Inflammatory macrophage treated with lipopolysaccharide for 4 hours (primary cell): Measurements from ENCODE around the gene KSR1.
"Not testable (repeated sequence)": the region's sequence is repeated elsewhere in the genome, so short reads cannot be mapped to it uniquely, and the experiment has no call there.

ENCODE experiments used
- DNase-seq: peaks from one replicate; pipeline ENCODE4 v3.0.0-alpha.2; 2020

The KSR1 gene

DNA sequence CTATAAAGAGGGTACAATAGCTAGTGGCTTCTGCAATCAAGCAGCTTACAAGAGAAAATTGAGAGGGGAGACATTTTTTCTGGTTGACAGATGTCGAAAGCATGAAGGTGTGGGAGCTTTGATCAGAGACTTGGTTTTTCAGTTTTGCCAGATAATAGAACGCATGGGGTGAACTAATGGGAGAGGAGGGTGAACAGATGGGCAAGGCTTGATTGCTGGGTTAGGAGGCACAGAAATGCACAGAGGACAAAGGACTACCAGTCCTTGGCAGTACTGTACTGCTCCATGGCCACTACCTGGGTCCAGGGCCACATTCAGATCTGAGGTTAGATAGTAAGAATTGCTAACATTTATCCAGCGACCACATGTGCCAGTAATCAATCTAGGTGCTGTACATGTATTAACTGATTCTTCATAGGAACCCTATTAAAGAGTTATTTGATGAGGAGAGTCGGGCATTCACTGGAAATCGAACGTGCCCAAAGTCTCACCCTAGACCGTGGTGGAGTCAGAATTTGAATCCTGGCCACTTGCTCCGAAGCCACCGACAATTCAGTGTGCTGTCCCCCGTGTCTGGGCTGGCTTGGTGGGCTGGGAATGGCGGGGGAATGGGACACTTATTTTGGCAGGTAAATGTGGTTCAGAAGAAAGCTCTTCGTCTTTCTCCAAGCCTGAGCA, 873 bp upstream of the KSR1 start:
- no peak for DNase-seq

DNA sequence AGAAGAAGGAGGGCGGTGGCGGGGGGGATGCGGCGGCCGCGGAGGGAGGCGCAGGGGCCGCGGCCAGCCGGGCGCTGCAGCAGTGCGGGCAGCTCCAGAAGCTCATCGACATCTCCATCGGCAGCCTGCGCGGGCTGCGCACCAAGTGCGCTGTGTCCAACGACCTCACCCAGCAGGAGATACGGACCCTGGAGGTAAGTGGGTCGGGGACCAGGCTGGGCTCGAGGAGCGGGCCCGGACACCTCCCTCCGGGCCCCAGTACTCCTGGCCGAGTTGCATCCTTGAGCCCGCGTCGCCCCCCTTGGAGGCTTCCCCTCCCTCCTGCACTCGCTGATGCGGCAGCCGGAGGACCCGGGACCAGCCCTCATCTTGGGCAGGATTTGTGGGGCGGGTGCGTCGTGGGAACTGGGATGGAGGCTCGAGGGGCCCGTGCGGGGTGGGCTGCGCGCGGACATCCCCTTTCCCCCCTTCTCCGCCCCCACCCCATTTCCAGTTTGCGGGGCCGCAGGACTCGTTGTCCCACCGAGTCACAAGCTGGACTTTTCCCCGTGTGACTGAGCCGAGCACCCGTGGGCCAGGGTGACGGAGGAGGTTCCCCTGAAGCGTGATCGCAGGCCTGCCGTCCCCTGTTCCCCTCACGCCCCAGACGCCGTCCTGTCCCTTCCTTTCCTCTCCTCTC, 572 bp downstream of the KSR1 start:
- no peak for DNase-seq

DNA sequence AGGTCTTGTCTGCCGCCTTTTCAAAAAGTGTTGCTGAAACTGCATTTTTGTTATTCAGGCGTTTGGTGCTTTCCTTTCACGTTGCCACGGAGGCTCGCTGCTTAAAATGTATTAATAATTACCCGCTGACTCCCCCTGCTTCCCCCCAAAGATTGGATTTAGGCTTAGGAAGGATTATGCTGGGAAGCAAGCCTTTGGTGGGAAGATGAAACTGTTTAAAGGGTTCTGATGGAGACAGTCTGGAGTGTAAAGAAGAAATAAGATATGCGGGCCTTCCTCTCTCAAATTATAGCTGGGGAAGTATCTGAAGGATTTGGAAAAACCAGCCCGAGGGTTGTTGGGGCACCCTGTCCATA, 1.1 kb downstream of the KSR1 start:
- DNase-seq, result no peak

DNA sequence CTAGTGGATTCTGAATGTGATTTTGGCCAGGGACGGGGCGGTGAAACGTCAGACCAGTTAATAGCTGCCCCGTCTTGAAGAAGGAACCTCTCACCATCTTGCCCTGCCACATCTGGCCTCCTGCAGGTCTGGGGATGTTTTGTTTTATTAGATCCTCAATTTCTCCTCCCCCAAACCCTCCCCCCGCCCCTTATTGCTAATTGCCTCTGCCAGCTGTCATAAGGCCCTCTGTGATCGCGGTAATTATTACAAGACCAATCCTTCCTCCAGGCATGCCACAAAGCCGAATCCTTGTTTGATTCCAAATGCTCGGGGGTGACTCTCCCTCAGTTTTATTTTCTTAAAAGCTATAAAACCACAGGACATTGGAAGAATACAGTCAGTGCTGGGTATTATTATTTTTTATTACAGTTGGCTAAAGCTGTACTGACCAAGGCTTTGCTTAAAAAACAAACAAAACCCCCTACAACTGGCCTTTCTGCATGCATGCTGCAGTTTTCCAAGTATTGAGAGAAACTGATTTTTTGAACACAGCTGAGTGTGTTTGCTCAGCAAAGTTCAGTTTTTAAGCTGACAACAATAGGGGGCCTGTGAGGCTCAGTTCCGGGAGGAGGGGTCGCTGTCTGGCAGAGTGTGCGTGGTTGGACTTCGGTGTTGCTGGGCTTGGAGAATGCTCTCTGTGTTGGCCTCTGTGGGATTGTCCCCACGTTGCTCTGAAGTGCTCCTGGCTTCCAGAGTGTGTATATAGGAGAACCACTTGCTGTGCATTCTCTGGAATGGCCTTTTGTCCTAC, 1.7 kb downstream of the KSR1 start:
- DNase-seq, result peak; percentile 30

- no peak for DNase-seq
Measured at GRCh38 chr17:27458524-27458908, 2.3 kb downstream of the KSR1 start.

GRCh38 chr17:27459433-27459832, 3.2 kb downstream of the KSR1 start:
- no peak for DNase-seq

- DNase-seq, result no peak
Measured at GRCh38 chr17:27460196-27460725, 4.0 kb downstream of the KSR1 start.

DNA sequence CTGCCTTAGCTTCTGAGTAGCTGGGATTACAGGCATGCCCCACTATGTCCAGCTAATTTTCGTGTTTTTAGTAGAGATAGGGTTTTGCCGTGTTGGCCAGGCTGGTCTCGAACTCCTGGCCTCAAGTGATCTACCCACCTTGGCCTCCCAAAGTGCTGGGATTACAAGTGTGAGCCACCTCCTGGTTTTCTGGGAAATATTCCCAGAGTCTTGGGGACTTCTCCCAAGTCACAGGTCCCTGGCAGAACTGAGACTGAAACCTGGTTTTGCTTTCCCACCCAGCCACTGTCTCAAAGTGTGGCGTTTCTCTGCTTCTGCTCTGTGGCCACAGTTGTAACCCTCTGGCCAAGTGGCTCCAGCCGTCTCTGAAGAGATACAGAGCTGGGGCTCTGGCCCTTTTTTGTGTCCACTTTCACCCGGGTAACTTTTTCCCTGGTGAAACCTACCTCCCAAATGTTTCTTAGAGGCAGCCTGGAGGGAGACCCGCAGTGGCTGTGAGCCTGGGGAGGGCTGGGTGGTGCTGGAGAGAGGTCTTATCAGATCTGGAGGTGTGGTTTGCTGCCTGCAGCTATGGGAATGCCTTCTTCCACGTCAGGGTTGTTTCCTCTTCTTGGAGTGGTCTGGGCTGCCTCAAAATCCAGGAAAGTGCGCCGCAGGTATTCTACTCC, 5.1 kb downstream of the KSR1 start:
- no peak for DNase-seq

DNA sequence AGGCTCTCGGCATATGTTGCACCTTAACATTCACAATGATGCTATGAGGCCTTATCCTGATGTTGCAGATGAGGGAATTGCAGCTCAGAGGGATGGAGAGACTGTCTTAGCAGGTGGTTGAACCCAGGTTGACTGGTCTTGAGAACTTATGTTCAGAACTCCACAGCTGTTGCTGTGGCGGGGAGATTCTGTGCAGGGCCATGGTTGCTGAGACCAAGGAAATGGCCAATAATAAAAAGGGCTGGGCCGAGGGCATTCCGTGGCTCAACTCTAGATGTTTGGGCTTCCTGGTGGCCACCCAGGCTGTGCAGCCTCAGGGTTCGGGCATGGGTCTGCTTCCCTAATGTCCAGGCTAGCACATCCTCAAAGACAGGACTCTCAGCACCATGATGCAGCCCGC, 5.9 kb downstream of the KSR1 start:
- peak; percentile 44 for DNase-seq

- no peak for DNase-seq
Measured at GRCh38 chr17:27462714-27463113, 6.5 kb downstream of the KSR1 start.

GRCh38 chr17:27463235-27463677, 7.0 kb downstream of the KSR1 start:
- no peak for DNase-seq

DNA sequence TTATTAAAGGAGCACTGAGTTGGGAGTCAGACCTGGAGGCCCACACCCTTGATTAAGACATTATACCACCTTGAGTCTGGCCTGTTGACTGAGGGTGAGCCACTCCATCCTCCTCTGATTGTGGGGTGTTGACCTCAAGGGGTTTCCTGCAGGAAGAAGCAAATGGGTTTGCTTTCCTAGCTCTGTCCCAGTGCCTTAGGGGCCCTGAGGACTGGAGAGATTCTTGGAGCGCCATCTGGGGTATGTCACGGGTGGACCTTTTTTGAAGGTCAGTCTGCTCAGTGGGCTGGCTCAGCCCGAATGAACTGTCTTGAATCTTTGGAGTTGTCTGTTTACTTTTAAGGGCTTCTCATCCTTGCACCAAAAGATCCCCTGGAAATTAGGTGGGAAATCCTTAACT, 7.8 kb downstream of the KSR1 start:
- DNase-seq, result not testable (repeated sequence)

- no peak for DNase-seq
Measured at GRCh38 chr17:27464431-27464830, 8.2 kb downstream of the KSR1 start.

DNA sequence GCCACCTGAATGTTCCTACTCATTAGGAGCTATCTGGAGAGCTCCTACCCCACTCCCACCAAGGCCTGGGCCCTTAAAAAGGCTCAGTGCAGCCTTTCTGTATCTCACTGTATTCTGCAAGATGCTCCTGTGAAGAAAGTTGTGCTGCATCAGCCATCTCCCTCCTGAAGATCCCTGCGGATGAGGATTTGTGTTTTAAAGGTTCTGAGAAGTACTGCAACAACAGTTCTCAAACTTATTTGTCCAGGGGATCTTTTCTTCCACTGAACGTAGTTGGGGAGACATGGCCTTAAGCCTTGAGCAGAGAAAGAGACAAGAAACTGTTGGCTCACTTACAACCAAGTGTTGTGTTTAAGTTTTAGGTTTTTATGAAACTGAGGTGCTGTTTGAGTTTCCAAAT, 9.6 kb downstream of the KSR1 start:
- DNase-seq, result not testable (repeated sequence)

- DNase-seq, result no peak
Measured at GRCh38 chr17:27466376-27466742, 10.1 kb downstream of the KSR1 start.

- DNase-seq, result peak; percentile 70
Measured at GRCh38 chr17:27466743-27467375, 10.6 kb downstream of the KSR1 start.

- DNase-seq, result no peak
Measured at GRCh38 chr17:27469256-27469655, 13.0 kb downstream of the KSR1 start.

DNA sequence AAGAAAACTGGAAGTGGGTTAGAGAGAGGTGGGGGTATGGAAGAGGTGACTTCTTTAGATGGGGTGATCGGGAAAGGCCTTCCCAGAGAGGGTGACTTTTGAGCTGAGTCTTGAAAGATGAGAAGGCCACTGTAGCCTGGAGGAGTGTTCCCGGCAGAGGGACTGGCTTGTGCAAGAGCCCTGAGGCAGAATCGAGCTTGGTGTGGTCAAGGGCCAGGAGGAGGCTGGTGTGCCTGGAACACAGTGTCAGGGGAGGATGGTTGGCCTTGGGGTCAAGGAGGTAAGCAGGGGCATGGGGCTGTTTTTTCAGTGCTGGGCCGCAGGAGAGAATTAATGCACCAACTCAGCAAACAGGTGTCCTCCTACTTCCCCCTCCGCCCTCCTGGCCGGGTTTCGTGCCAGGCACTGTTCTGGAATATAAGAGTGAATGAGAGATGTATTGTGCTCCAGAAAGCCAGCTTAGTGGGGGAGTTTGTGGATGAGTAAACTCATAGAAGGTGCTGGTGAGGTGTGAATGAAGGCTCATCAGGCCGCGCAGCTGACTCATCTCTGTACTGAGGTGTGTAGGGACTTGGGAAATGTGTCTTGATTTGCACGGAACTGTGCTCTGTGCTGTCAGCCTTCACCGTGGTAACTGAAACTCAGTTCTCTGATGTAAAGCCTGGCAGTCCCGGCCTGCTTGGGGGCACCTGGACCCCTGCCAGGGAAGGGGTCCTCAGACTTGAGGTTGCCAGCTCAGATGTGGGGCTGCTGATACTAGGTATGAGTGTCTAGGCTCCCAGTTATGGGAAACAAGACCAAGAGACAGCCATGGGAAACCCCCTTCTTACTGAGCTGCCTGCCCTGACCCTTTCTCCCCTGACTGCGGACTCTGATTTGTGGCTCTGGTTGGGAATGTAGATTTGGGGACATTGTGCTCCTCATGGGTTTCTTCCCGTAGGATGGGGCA, 15.3 kb downstream of the KSR1 start:
- DNase-seq, result no peak

DNA sequence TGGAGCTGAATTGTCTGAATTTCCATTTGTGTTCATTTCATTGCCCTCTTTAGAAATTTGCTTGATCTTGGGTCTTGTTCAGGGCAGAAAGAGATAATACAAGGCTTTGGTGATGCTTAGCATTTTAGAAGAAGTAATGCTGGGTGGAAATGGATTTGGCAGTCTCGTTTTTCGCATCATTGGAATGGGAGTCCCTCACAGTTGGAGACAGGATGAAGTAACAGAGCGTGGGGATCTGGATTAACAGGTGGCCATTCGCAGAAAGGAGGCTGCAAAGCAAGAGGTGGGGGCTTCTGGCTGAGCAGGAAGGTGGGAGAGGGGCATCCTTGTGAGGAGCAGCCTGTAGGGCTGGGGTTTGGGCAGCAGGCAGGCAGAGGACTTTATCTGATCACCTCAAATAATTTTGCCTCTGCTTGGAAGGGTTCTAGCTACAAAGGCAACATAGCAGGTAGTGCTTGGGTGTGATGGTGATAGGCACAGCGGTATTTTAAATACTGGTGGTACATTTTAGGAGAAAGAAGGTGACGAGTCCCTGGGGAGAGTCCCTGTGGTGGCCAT, 17.0 kb downstream of the KSR1 start:
- no peak for DNase-seq

GRCh38 chr17:27473748-27474609, 17.7 kb downstream of the KSR1 start:
- DNase-seq, result peak; percentile 69
